GM18951 (cell line): Measurements from ENCODE around the gene BATF3.

Source experiments
- POLR2A ChIP-seq: IDR thresholded peaks from 4 replicates; pipeline ENCODE4 v1.6.1; 2011; ENCODE audit warnings: mild to moderate bottlenecking; ENCODE audit not compliant: insufficient read length, insufficient read depth; ENCODE audit errors: extremely low read depth
- in situ Hi-C: fragments of 300-500 bp; cut with MboI; formaldehyde crosslinking; loops from one replicate; pipeline ENCODE4 v1.12.0; 2022; ENCODE audit warnings: low sequenced_read_pairs, mixed read lengths, inconsistent platforms; ENCODE audit not compliant: unreplicated experiment

Gene BATF3

GRCh38 chr1:212685429-212685828 lies 14.2 kb downstream of the BATF3 start:
- in situ Hi-C loops, result no loop called here
- no peak for TF ChIP-seq POLR2A

- in situ Hi-C loops, result no loop called here
- TF ChIP-seq POLR2A, result no peak
These were observed 15.0 kb downstream of the BATF3 start for GRCh38 chr1:212684521-212685090.

GRCh38 chr1:212684076-212684475 lies 15.6 kb downstream of the BATF3 start:
- TF ChIP-seq POLR2A, result no peak
- in situ Hi-C loops, result no loop called here

- peak; percentile 58 for TF ChIP-seq POLR2A
These were observed 16.3 kb downstream of the BATF3 start for GRCh38 chr1:212683357-212683722.

GRCh38 chr1:212680680-212681389 lies 18.8 kb downstream of the BATF3 start:
- no peak for TF ChIP-seq POLR2A
- in situ Hi-C loops, result no loop called here

More at GRCh38 chr1:212683357-212683722, 16.3 kb downstream of the BATF3 start:
- in situ Hi-C loops, result no loop called here

GRCh38 chr1:212678456-212679410 lies 20.9 kb downstream of the BATF3 start:
- in situ Hi-C loops, result loop anchor here (10.0 kb wide), 1 partner anchor 96 kb away; no protein-coding TSS in a partner anchor

DNA sequence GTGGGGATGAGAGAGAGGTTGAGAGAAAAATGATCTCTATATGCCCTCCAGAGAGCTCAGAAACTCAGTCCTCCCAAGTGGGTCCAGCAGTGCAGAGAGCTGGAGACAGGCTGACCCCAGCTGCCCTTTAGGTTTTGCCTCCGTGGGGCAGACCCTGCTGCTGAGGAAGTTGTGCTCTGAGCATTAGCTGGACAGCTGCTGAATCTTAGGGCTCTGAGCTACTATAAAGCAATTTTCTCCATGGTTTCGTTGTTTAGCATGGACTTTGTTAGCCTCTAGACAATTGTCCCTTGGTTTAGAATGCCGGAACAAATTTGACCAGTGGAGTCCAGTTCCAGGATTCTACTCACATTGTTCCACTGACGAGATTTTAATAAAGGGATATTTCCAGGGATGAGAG lies 22.1 kb downstream of the BATF3 start:
- no peak for TF ChIP-seq POLR2A
- in situ Hi-C loops, result loop anchor here (10.0 kb wide), 1 partner anchor 97 kb away; no protein-coding TSS in a partner anchor

More at GRCh38 chr1:212678456-212679410, 20.9 kb downstream of the BATF3 start:
- no peak for TF ChIP-seq POLR2A

GRCh38 chr1:212677136-212677535 lies 22.5 kb downstream of the BATF3 start:
- in situ Hi-C loops, result loop anchor here (10.0 kb wide), 1 partner anchor 98 kb away; no protein-coding TSS in a partner anchor
- no peak for TF ChIP-seq POLR2A

DNA sequence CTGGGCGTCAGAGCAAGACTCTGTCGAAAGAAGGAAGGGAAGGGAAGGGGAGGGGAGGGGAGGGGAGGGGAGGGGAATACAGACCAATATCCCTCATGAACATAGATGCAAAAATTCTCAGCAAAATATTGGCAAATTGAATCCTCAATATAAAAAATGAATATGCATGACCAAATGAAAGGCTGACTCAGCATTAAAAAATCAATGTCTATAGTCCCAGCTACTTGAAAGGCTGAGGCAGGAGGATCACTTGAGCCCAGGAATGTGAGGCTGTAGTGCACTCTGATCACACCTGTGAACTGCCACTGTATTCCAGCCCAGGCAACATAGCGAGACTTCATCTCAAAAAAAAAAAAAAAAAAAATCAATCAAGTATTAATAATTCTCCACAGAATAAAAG lies 24.0 kb downstream of the BATF3 start:
- in situ Hi-C loops, result loop anchor here (10.0 kb wide), 1 partner anchor 99 kb away; no protein-coding TSS in a partner anchor
- TF ChIP-seq POLR2A, result no peak

DNA sequence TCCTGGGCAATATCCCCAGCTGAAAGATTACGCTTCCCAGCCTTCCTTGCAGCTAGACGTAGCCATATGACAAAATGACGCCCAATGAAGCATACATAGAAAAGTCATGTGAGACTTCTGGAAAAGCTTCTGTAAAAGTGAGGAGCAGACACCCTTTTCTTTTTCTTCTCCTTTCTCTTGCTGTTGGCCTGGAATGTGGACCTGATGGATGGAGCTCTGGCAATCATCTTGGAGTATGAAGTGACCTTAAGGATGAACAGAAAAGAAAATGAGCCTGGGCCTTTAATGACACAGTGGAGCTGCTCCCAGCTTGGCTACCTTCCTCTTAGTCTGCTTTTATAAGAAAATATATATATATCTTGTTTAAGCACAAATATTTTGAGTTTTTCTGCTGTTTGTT lies 24.8 kb downstream of the BATF3 start:
- in situ Hi-C loops, result loop anchor here (10.0 to 25.0 kb wide), 2 partner anchors 100 to 312 kb away; no protein-coding TSS in a partner anchor
- no peak for TF ChIP-seq POLR2A

DNA sequence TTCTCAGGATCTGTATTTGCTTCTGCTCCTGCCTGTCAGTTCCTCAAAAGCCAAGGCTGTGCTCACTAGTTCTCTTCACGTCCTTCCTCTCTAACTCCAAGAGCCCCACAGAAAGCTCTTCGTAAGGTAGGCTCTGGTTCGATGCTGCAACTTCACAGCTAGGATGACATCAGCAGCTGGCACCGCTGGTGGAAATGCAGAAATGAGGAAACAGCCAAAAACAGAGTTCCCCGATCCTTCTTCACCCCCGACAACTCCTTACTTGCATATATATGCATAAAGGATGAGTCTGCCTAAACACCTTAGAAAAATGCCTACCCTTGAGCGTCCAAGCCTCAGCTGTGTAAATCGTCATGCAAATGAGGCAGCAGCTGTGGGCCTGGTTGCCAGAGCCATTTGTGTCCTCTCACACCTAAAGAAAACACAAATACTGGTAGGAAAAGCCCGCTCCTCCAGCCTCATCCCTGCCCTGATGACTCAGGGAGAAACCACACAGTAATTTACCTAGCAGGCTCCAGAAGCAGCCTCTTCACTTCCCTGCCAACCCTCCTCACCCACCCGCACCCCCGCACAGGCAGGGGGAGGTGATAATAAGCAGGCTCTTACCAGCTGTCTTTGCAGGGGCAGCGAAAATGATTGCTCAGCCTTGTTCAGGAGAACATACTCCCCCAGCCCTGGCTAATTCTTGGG lies 28.2 kb downstream of the BATF3 start:
- TF ChIP-seq POLR2A, result no peak
- in situ Hi-C loops, result loop anchor here (10.0 to 25.0 kb wide), 2 partner anchors 103 to 316 kb away; no protein-coding TSS in a partner anchor

GRCh38 chr1:212670882-212671281 lies 28.8 kb downstream of the BATF3 start:
- in situ Hi-C loops, result loop anchor here (10.0 to 25.0 kb wide), 2 partner anchors 104 to 316 kb away; no protein-coding TSS in a partner anchor
- no peak for TF ChIP-seq POLR2A
